Panc1 (cell line): ENCODE measurements around the gene SPRED2. TPM values are rescaled to one million over a fixed set of nuclear protein-coding genes. Genes with fewer than 3 reads are reported as not detected.

Experiments used
- ATAC-seq: fragments of 200-7000 bp; cut with Tn5 transposase; 2 replicates; pipeline ENCODE4 v1.9.1; 2020; ENCODE audit warnings: mild to moderate bottlenecking, moderate library complexity
- BruUV-seq: library from RNA; stranded (reverse); fragments of 400-500 nt; replicated peaks from 2 replicates; lab custom pipeline; 2021; lab: Mats Ljungman, UMichigan
- CTCF ChIA-PET: fragments of 300-600 bp; sonication (Branson Sonifier 250); formaldehyde crosslinking; loops from one replicate; lab custom pipeline; 2022; ENCODE audit warnings: antibody characterized with exemption; lab: Charles Lee
- POLR2A ChIA-PET: fragments of 300-600 bp; sonication (Branson Sonifier 250); formaldehyde crosslinking; loops from one replicate; lab custom pipeline; 2022; ENCODE audit warnings: antibody characterized with exemption; lab: Charles Lee
- DNase-seq: peaks from one replicate; pipeline ENCODE4 v3.0.0-alpha.2; 2010; ENCODE audit warnings: low read depth, low spot score
- H3K27ac ChIP-seq: 2 replicates; pipeline ENCODE4 v1.5.1; 2011; ENCODE audit warnings: mild to moderate bottlenecking, low read length, inconsistent platforms
- H3K27me3 ChIP-seq: fragments of 200-500 bp; sonication (Bioruptor generic); 2 replicates; pipeline ENCODE4 v1.6.0; 2014; ENCODE audit warnings: low read length, inconsistent platforms; ENCODE audit not compliant: control insufficient read depth, insufficient read depth
- H3K36me3 ChIP-seq: fragments of 200-500 bp; sonication (Bioruptor generic); 2 replicates; pipeline ENCODE4 v1.5.1; 2014; ENCODE audit warnings: inconsistent platforms, mild to moderate bottlenecking, low read length, moderate library complexity; ENCODE audit not compliant: control insufficient read depth, insufficient read depth
- H3K4me1 ChIP-seq: 2 replicates; pipeline ENCODE4 v1.5.1; 2011; ENCODE audit warnings: inconsistent platforms, mild to moderate bottlenecking, low read length, moderate library complexity; ENCODE audit not compliant: control insufficient read depth, insufficient read depth
- H3K4me3 ChIP-seq, 2 experiments: 2 replicates each; pipeline ENCODE4 v1.5.1; 2011 to 2012; ENCODE audit warnings: low read depth in 2 of 2, low read length in 2 of 2, mild to moderate bottlenecking in 2 of 2, inconsistent platforms in 1 of 2, moderate library complexity in 1 of 2
- H3K9me3 ChIP-seq: fragments of 200-500 bp; sonication (Bioruptor generic); 2 replicates; pipeline ENCODE4 v1.5.1; 2014; ENCODE audit warnings: low read depth, mild to moderate bottlenecking, inconsistent platforms, low read length, moderate library complexity; ENCODE audit not compliant: control insufficient read depth, insufficient read depth
- POLR2AphosphoS5 ChIP-seq: IDR thresholded peaks from 2 replicates; pipeline ENCODE4 v1.6.1; 2012; ENCODE audit warnings: mild to moderate bottlenecking, low read depth, low read length, moderate library complexity
- SIN3A ChIP-seq: IDR thresholded peaks from 2 replicates; pipeline ENCODE4 v1.6.1; 2012; ENCODE audit warnings: low read depth, mild to moderate bottlenecking, low read length, moderate library complexity, borderline replicate concordance; ENCODE audit not compliant: insufficient read depth
- TCF7L2 ChIP-seq: IDR thresholded peaks from 2 replicates; pipeline ENCODE4 v1.6.1; 2011; ENCODE audit warnings: mild to moderate bottlenecking, low read depth, low read length, inconsistent platforms
- in situ Hi-C: cut with HindIII; loops from 2 replicates; pipeline ENCODE4 v1.10.0; 2016; ENCODE audit warnings: low sequenced_read_pairs, low pct_unique_long_range_greater_than_20kb
- intact Hi-C: fragments of 100-400 bp; cut with micrococcal nuclease; formaldehyde crosslinking; loops from one replicate; pipeline ENCODE4 v1.10.0; 2022; ENCODE audit not compliant: unreplicated experiment
- total RNA-seq: library from RNA; stranded (reverse); gene quantifications from one replicate; pipeline ENCODE4 v1.2.1, GENCODE V29; 2021; ENCODE audit not compliant: unreplicated experiment
- TF ChIP-seq, protein P1 (sequence below), 2 experiments: IDR thresholded peaks; 2 replicates each; pipeline ENCODE4 v1.6.1; 2011 to 2012; ENCODE audit warnings: low read depth in 2 of 2, control low read depth in 1 of 2, low read length in 1 of 2, mild to moderate bottlenecking in 1 of 2, moderate library complexity in 1 of 2; ENCODE audit not compliant: insufficient read depth in 1 of 2
- TF ChIP-seq, protein P2 (sequence below): fragments of 450-650 bp; IDR thresholded peaks from 2 replicates; pipeline ENCODE4 v1.5.1; 2017; ENCODE audit warnings: mild to moderate bottlenecking

Gene SPRED2
- total RNA-seq, 1 experiment from 2014 or later, result 60.1 TPM

- no peaks in the 10 kb centered on the region for H3K36me3 ChIP-seq
- no TSS peak for BruUV-seq
- DNase-seq, result no peak
These were observed 25.2 kb downstream of the SPRED2 start for GRCh38 chr2:65407240-65407639.

DNA sequence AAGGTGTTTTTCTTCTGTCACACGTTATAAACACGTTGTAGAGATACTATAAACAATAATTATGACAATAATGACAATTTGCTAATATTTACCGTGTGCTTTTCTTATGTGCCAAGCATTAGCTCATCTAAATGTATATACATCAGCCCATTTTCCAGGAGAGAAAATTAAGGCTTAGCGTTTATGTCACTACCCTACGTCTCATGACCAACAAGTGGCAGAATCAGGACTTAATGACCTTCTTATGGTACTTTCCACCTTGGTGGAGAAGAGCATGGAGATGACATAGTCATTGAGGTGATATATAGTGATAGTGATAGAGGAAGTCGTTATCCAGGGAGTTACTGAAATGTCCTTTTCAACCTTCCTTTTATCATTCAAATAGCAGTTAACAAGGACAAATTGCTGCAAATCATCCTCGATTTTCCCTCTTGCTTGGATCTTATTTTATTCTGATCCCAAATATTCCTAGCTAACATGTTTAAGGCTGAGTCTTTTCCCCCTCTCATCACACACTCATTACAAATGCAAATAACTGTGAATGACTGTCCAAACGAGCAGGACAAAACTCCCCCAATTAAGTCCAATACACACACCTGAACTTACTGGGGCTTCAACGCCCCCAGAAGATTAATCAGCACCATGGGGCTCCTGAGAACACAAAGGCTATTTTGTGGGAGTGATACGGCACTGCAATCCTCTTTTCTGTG lies 27.3 kb downstream of the SPRED2 start:
- POLR2A ChIA-PET, result no interaction called here
- intact Hi-C loops (no loop called here), in situ Hi-C loops (no loop called here)
- peaks cover 59% of the 10 kb centered on the region for H3K4me1 ChIP-seq
- CTCF ChIA-PET, result interaction anchor here (0.6 kb wide), 1 partner anchor 19 kb away, joined by 7 read pairs; no protein-coding TSS in a partner anchor
- H3K36me3 ChIP-seq, result no peaks in the 10 kb centered on the region
- BruUV-seq, result no TSS peak
- H3K27me3 ChIP-seq, result no peaks in the 10 kb centered on the region
- DNase-seq (no peak), ATAC-seq (no peak)
- TF ChIP-seq POLR2AphosphoS5, result no peak
- no peak for TF ChIP-seq TCF7L2
- TF ChIP-seq, protein P1, sequence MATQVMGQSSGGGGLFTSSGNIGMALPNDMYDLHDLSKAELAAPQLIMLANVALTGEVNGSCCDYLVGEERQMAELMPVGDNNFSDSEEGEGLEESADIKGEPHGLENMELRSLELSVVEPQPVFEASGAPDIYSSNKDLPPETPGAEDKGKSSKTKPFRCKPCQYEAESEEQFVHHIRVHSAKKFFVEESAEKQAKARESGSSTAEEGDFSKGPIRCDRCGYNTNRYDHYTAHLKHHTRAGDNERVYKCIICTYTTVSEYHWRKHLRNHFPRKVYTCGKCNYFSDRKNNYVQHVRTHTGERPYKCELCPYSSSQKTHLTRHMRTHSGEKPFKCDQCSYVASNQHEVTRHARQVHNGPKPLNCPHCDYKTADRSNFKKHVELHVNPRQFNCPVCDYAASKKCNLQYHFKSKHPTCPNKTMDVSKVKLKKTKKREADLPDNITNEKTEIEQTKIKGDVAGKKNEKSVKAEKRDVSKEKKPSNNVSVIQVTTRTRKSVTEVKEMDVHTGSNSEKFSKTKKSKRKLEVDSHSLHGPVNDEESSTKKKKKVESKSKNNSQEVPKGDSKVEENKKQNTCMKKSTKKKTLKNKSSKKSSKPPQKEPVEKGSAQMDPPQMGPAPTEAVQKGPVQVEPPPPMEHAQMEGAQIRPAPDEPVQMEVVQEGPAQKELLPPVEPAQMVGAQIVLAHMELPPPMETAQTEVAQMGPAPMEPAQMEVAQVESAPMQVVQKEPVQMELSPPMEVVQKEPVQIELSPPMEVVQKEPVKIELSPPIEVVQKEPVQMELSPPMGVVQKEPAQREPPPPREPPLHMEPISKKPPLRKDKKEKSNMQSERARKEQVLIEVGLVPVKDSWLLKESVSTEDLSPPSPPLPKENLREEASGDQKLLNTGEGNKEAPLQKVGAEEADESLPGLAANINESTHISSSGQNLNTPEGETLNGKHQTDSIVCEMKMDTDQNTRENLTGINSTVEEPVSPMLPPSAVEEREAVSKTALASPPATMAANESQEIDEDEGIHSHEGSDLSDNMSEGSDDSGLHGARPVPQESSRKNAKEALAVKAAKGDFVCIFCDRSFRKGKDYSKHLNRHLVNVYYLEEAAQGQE (IDR thresholded peaks at IDR 0.05; ENCODE audit: insufficient read depth in 1 of 2, low read depth in 2 of 2, low read length in 1 of 2), result no peak
- TF ChIP-seq, protein P2, sequence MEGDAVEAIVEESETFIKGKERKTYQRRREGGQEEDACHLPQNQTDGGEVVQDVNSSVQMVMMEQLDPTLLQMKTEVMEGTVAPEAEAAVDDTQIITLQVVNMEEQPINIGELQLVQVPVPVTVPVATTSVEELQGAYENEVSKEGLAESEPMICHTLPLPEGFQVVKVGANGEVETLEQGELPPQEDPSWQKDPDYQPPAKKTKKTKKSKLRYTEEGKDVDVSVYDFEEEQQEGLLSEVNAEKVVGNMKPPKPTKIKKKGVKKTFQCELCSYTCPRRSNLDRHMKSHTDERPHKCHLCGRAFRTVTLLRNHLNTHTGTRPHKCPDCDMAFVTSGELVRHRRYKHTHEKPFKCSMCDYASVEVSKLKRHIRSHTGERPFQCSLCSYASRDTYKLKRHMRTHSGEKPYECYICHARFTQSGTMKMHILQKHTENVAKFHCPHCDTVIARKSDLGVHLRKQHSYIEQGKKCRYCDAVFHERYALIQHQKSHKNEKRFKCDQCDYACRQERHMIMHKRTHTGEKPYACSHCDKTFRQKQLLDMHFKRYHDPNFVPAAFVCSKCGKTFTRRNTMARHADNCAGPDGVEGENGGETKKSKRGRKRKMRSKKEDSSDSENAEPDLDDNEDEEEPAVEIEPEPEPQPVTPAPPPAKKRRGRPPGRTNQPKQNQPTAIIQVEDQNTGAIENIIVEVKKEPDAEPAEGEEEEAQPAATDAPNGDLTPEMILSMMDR, result no peak
- no peak for TF ChIP-seq SIN3A
- H3K4me3 ChIP-seq, result no peak overlapping the region
- H3K27ac ChIP-seq, result peak overlapping the region; percentile 65; the same call in 1 of the 2 replicates
- no peaks in the 10 kb centered on the region for H3K9me3 ChIP-seq

More at GRCh38 chr2:65407240-65407639, 25.2 kb downstream of the SPRED2 start:
- ATAC-seq, result no peak
- ChIA-PET CTCF (interaction anchor here (0.7 kb wide), 1 partner anchor 15 kb away, joined by 6 read pairs; no protein-coding TSS in a partner anchor), POLR2A (interaction anchor here (0.6 kb wide), 1 partner anchor 172 kb away, joined by 4 read pairs; no protein-coding TSS in a partner anchor)
- in situ Hi-C loops (no loop called here), intact Hi-C loops (no loop called here)
- H3K27me3 ChIP-seq, result no peaks in the 10 kb centered on the region
- H3K9me3 ChIP-seq, result no peaks in the 10 kb centered on the region
- TF ChIP-seq, protein P1 (IDR thresholded peaks at IDR 0.05; ENCODE audit: insufficient read depth in 1 of 2, low read depth in 2 of 2, low read length in 1 of 2), result no peak
- TF ChIP-seq TCF7L2, result no peak
- TF ChIP-seq, protein P2, result no peak
- H3K4me1 ChIP-seq, result peaks cover 76% of the 10 kb centered on the region
- no peak overlapping the region for H3K4me3 ChIP-seq
- H3K27ac ChIP-seq, result no peak overlapping the region; the same call in 1 of the 2 replicates
